ENCODE results near the gene CDKAL1.
A peak's percentile ranks its signal among the peaks of the same experiment; 100 is the strongest.

Gene CDKAL1

DNA sequence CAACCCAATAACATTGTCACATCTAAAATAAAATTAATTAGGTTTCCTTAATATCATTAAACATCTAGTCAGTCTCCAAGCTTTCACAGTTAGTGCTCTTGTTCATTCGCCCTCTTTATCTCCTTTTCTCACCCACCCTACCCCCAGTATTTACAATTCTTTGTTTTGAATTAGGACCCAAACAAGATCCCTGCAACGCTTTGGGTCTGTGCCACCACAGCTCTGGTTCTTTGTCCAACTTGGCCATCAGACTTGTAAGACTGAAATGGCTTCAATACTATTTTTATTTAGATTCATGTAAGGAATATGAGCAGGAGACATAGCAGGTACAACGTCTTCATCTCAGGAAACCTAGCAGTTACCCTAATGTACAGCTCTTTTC lies 276.5 kb downstream of the CDKAL1 start:
- no peak for DNase-seq (ENCODE audit: low read depth, low spot score)
- ChIA-PET CTCF (no interaction called here), POLR2A (interaction anchor here (0.9 kb wide), 1 partner anchor 277 kb away, joined by 4 read pairs; the partner anchor contains the start of gene CDKAL1)
- TF ChIP-seq, protein P1, sequence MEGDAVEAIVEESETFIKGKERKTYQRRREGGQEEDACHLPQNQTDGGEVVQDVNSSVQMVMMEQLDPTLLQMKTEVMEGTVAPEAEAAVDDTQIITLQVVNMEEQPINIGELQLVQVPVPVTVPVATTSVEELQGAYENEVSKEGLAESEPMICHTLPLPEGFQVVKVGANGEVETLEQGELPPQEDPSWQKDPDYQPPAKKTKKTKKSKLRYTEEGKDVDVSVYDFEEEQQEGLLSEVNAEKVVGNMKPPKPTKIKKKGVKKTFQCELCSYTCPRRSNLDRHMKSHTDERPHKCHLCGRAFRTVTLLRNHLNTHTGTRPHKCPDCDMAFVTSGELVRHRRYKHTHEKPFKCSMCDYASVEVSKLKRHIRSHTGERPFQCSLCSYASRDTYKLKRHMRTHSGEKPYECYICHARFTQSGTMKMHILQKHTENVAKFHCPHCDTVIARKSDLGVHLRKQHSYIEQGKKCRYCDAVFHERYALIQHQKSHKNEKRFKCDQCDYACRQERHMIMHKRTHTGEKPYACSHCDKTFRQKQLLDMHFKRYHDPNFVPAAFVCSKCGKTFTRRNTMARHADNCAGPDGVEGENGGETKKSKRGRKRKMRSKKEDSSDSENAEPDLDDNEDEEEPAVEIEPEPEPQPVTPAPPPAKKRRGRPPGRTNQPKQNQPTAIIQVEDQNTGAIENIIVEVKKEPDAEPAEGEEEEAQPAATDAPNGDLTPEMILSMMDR (IDR thresholded peaks at IDR 0.05; ENCODE audit: insufficient read depth, low read length, missing control alignments), result no peak
- H3K4me3 ChIP-seq (ENCODE audit: low read depth, low read length), result no peak overlapping the region

DNA sequence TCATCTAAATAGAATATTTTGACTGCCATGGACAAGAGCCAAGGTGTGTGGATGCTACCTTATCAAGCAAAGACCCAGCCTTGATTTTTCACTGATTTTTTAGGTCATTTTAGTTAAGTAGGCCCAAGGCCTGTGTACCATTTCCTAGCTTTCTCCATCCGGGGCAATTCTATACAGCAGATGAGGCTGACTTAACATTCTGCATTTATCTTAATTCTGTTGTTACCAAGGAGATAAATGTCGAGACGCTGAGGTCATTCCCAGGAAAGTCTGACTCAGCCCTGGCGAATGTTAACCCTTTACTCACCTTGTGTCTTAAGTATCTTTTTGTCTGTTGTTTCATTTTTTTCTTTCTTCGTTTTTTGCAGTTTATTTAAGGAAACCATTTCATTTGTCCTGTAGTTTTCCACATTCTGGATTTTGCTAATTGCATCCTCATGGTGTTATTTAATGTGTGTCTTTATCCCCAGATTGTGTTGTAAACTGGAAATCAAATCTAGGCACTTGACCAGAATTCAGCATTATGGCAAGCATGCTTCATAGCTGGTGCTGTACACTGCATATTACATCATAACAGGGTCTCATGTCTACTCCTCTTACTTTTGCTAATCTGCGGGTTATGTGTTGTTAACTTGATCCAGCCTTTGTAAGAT lies 277.0 kb downstream of the CDKAL1 start:
- ChIA-PET POLR2A (interaction anchor here (0.9 kb wide), 1 partner anchor 277 kb away, joined by 4 read pairs; the partner anchor contains the start of gene CDKAL1), CTCF (interaction anchor here (0.6 to 0.7 kb wide), 2 partner anchors 150 to 1647 kb away, joined by 3 read pairs; no protein-coding TSS in a partner anchor)
- TF ChIP-seq, protein P1 (IDR thresholded peaks at IDR 0.05; ENCODE audit: insufficient read depth, low read length, missing control alignments), result no peak
- H3K4me3 ChIP-seq (ENCODE audit: low read depth, low read length), result no peak overlapping the region
- peak; percentile 93 for DNase-seq (ENCODE audit: low read depth, low spot score)

DNA sequence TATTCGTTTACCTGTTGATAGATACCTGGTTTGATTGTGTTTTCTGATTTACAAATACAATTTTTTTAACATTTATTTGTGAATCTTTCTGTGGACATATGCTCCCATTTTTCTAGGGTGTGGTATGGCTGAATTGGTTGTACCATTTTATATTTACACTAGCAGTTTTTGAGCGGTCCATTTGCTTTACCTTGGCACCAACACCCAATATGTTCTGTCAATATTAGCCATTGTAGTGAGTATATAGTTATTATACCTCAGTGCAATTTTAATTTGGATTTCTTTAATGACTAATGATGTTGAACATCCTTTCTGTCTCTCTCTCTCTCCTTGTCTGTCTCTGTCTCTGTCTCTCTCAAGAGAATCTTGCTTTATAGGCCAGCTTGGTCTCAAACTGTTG lies 278.5 kb downstream of the CDKAL1 start:
- ChIA-PET POLR2A (no interaction called here), CTCF (no interaction called here)
- H3K4me3 ChIP-seq (ENCODE audit: low read depth, low read length), result no peak overlapping the region
- no peak for DNase-seq (ENCODE audit: low read depth, low spot score)
- TF ChIP-seq, protein P1 (IDR thresholded peaks at IDR 0.05; ENCODE audit: insufficient read depth, low read length, missing control alignments), result no peak

DNA sequence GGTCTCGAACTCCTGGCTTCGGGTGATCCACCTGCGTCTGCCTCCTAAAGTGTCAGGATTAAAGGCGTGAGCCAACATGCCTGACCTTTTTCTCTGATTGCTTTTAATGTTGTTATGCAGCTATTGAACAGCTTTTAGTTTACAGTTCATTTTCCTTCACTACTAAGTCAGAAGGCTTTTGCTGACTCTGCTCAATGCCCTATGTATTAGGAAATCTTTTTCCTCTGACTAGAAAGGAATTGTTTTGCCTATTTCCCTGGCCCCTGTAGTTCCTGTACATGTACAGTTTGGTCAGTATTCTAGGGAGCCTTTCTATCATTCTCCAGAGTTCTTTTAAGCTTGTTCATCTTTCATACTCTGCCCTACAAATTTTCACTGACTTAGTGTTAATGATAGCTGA lies 280.2 kb downstream of the CDKAL1 start:
- CTCF ChIA-PET, result no interaction called here
- POLR2A ChIA-PET, result no interaction called here
- DNase-seq (ENCODE audit: low read depth, low spot score), result no peak
- TF ChIP-seq, protein P1 (IDR thresholded peaks at IDR 0.05; ENCODE audit: insufficient read depth, low read length, missing control alignments), result no peak
- H3K4me3 ChIP-seq (ENCODE audit: low read depth, low read length), result no peak overlapping the region

DNA sequence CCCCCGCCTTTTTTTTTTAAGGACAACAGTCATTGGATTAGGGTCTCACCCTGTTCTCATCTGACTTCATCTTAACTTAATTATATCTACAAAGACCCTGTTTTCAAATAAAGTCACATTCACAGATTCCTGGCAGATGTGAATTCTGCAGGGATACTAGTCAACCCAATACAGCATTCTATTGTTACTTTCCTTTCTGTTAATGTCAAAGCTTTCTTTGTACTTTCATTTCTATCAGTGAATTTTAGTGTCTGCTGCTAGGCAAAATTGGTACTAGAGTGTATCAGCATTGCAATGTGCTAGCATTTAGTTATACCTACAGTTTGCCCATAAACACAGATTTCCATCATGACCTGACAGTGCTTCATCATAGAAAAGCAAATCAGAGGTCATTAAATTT lies 281.9 kb downstream of the CDKAL1 start:
- DNase-seq (ENCODE audit: low read depth, low spot score), result no peak
- TF ChIP-seq, protein P1 (IDR thresholded peaks at IDR 0.05; ENCODE audit: insufficient read depth, low read length, missing control alignments), result no peak
- H3K4me3 ChIP-seq (ENCODE audit: low read depth, low read length), result no peak overlapping the region
- ChIA-PET CTCF (no interaction called here), POLR2A (no interaction called here)

DNA sequence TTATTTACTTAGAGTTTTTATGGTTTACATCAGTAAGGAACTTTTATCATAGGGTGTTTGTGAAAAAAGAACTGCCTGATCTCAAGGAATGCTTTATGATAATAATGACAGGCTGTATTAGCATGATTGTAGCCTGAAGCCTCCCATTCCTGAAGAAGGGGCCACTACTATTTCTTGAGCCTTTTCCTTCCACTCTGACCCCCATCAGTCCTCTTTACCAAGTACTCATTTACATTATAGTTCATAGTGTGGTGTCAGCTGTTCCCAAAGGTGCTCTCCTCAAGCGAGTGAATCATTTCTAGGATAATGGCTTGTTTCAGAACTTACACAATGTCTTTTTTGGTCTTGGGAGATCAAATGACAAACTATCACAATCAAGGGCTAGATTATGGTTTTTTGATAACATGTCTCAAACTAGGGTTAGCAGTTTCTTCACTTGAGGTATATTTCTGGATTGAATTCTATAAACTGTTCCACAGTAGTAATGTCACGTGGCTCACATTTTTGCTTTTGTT lies 283.6 kb downstream of the CDKAL1 start:
- TF ChIP-seq, protein P1 (IDR thresholded peaks at IDR 0.05; ENCODE audit: insufficient read depth, low read length, missing control alignments), result no peak
- H3K4me3 ChIP-seq (ENCODE audit: low read depth, low read length), result no peak overlapping the region
- POLR2A ChIA-PET, result no interaction called here
- no peak for DNase-seq (ENCODE audit: low read depth, low spot score)
- CTCF ChIA-PET, result interaction anchor here (0.7 kb wide), 1 partner anchor 8 kb away, joined by 3 read pairs; no protein-coding TSS in a partner anchor
